Stimulated activated CD8-positive, alpha-beta memory T cell treated with anti-CD3 and anti-CD28 coated beads, Interleukin-7, amount 100 ng/mL, for 4 hours (primary cell): ENCODE results near the gene SCAMP1.

Source experiments
- DNase-seq, 2 donors: peaks; one replicate each; pipeline ENCODE4 v3.0.0-alpha.2; 2020; ENCODE audit warnings: low read depth in 2 of 2

SCAMP1 gene

DNA sequence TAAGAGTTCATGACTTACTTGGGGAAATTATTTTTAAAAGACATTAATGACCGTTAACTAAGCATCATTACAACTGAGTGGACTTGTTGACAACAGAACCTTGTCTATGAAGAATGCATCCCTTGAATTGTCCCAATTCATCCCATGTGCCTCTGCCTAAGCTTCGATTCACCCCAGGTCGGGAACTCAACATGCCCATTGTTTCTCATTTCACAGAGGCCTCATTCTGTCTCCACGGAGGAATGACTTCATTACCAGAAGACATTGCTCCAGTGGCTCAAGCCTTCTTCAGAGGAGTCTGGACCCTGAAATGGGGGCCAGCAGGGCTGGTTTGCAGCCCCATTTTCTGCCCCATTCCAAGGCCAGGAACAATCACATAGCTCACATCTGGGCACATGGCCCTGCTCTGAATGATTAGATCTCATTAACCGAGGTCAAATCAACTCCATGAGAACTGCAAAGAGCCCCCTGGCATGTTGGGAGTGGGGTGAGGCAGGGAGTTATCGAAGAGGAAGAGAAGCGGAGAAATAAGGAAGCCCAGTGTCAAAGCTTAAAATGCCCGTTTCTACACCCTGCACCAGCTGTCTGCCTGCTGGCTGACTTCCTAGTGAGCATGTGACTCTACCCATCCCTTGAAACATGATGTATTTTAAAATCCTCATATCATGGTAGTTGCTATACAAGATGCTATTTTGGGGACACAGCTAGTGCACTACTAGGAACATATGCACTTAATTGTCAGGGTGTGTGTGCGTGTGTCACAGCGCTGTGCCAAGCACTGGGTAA is 150.9 kb downstream of the SCAMP1 start:
- DNase-seq: no peak

DNA sequence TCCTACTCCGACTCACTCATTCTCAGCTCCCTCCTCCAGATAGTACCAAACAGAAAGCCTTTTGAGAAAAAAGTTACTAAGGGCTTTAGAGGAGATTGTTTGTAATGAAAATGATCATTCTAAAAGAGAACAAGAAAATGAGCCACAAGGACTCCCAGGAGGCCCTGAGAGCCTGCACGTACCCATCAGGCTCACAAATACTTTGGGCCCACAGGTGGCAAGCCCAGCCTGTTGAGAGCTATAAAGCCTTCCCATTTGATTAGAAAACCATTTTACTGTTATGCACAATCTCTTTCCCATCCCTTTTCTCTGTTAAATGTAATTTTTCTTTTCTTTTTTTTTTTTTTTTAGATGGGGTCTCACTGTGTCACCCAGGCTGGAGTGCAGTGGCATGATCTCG is 152.0 kb downstream of the SCAMP1 start:
- no peak for DNase-seq

DNA sequence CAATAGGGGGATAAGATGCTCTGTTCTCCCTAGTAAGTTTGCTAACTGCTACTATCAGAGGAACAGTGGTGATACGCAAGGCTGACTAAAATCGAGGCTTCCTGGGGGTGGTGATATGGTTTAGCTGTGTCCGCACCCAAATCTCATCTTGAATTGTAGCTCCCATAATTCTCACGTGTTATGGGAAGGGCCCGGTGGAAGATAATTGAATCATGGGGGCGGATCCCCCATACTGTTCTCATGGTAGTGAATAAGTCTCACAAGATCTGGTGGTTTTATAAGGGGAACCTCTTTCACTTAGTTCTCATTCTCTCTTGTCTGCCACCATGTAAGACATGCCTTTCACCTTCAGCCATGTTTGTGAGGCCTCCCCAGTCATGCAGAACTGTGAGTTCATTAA is 153.0 kb downstream of the SCAMP1 start:
- DNase-seq: no peak

DNA sequence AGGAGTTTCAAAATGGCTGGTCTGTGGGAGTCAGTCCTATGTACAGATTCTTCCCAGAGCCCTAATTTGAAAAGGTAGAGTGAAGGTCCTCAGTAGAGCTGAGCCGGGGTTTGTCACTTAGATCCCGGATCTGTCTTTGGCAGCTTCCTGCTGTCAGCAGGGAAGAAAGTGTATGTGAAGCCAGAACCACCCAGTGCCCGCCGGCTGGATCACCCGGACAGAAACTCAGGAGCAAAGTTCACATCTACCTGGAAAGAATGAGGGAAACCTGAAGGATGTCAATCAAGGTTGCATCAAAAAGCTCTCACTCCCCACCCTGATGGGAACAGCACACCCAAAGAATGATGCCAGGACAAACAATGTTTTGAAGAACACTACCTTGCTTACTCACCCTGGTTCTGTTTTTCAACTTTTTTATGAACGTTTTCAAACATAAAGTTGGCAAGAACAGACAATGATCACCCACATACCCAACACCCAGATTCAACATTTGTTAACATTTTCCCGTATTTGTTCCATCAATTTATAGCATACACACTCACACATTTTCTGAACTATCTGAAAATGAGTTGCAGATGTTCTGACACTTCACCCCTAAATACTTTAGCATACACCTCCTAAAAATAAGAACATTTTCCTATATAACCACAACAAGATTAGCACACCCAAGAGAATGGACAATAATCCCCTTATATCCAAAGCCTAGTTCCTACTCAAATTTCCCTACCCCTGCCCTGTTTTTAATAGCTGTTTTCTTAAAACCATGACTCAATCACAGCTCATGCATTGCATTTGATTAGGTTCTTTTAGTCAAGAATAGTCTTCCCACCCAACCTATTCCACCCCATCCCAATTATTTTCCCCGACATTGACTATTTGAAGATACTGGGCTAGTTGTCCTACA is 154.3 kb downstream of the SCAMP1 start:
- DNase-seq: no peak

DNA sequence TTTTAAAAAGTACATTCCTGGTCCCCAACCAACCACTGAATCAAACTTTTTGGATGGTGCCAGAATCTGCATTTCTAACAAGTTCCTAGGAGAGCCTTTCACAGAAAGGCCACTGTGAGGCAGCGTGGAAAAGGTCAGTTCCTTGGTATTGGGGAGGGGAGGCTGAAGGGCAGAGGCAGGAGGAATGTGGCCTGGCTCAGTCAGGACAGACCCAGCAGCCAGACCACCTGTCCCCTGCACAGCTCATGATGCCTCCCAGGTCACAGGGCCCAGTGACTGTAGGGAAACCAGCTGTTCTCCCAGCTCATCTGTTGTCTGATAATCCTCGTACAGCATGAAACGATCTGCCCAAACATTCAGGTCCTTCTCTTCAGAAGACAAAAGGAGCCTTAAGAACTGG is 155.3 kb downstream of the SCAMP1 start:
- DNase-seq: no peak

DNA sequence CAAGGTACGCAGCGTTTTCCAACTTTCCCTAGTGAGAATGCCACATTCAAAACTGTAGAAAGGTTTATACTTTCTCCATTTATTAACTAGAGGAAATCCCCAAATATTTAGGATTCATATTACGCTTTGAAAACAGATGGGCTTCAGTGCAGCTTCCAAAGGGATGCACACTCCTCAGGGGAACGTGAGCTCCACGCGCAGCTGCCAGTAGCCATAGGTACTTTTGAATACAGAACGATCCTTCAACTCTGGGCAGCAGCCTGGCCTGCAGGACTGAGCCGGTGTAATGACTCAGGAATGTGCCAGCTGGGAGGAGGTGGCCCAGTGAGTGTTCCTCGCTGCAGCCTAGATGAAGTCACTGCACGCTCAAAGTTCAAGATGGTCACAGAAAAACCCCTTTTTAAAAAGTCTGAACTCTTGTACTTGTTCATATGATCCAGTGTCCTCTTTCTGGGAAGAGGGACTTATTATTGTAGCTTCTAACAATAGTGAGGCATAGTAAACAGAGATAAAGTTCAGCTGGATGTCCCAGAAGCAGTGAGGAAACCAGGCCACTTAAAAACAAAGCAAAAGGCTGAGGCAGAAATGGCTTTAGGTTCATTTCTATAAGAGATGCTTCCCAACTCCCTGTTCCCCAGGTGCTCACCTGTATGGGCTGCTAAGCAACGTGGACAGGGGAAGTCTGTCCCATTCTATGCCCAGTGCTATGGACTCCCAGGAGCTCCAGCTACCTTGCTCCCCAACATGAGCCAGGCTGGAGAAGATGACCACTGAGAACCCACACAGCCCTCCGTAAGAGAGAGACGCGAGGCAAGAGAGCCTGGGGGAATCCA is 158.2 kb downstream of the SCAMP1 start:
- no peak for DNase-seq

DNA sequence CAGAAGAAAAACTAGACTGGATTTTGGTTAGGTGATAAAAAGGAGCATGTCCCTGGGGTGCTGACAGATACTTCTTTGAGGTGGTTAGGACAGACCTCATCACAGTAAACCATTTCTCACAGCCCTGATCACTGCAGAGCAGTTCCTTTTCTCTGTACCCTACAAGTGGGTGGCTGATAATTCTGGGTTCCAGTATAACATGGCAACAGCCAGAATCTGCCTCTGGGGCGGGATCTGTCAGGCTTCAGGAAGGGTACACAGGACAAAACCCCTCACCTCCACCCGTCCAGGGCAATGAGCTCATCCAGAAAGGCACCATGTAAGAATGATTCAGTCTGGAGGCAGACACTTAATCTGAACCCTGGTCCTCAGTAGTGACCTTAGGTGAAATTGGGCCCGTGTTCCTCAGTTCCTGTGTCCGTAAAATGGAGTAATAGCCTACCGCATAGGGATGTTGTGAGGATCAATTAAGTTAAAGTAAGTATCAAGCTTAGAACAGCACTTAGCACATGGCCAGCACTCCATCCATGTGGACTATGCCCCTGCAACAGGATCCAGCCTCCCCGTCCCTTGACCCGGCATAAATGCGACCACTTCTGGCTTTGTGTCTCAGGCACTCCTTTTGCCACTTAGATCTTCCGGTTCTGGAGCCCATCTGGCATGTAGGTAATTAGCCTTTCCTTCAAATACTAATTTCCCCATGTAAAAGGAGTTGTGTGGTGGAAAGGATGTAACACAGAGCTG is 159.0 kb downstream of the SCAMP1 start:
- DNase-seq: no peak

DNA sequence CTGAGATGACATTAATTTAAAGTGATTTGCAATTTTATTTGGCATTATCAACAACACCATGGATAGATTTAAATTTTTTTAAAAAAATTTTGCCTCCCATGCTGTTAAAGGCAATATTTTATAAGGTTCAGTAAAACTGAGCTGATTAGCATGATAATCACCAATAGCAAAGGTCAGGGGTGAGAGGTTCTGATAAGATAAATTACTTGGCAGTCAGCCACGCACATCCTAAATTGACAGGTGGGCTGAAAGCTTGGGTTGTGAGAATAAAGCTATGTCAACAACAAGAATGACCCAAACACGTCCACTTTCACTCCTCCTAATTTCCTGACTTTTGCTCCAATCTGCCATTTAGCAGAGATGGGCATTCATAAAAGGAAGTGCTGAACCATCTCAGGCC is 161.0 kb downstream of the SCAMP1 start:
- DNase-seq: no peak

DNA sequence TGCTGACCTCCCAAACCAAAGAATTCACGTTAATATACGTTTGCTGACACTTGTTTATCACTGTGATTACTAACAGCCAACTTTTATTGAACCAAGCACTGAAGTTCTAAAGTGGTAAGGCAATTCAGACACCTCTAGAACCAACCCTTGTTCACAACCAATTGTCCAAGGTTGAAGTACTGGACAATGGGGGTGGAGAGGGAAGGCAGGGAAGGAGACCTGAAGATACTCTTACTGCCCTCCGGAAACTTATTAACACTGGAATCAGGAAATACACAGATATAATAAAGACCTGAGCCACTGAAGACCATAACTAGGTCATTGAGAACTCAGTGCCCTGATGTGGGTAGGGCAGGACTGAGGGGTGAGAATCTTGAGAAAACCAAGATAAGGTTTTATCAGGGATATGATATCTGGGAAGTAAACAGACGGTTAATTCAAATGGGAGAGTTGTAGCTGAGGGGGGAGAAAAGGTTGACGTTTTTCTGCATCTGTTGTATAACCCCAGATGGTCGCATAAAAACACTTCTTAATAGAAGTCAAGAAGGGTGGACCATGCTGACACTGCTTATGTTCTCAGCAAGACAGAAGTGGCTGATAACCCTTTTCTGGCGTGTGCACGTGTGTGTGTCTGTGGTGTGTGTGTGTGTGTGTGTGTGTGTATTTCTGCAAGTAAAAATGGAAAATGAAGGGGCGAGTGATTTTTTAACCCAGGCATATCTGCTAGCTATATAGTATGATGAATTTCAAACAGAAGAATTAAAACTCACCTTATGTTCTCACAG is 162.3 kb downstream of the SCAMP1 start:
- DNase-seq: no peak

DNA sequence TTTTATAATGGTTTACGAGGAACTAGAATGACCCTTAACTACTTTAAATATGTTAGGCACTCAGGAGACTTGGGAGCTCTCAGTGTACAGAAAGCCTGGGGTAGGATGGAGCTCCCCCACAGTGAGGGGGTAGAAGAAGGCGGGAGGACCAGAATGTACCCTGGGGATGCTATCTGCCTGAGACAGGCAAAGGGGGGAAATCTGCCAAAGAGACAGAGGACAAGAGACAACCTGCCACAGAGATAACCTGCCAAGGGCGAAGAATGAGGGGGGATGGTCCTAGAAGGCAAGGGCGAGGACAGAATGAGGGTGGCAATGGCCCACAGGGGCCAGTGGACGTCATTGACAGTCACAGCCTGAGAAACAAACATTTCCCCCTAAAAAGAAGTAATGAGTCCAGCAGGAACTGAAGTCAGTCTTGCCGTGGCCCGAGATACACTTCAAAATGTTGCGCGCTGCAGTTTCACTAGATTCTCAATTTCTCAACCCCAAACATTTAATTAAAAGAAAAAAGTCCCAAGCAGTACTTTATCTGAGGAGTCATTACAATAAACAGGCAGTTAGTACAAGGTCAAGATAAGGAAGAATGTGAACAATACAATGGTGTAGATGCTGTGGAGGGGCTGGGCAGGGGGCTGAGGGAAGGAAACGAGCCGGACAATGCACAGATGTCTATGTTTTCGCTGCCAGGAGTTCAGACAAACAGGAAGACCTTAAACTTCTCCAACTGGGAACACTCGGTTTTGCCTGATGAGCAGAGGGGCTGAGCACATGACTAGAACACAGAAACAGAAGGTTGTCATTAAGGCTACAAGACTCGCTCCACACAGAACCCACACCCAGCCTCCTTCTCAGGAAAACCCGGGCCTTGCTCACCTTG is 163.1 kb downstream of the SCAMP1 start:
- no peak for DNase-seq

DNA sequence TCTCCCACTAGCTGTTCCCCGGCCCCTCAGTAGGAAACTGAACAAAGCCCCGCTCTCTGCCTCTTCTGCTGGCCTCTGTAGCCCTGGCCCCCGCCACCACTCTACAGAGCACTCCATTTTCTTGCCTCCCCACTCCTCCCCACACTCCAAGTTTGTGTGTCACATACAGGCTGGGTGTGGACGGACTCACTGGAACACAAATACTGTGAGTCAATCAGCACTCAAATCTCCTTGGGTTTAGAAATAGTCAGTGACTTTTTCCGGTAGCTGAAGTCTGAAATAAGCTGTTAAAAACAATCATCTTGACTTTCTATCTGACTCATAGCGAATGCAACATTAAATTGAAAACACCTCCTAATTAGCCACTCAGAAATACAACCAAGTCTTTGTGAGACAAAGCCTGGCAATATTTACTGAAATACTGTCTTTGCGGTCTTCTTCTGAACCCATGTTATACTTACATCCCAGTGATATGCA is 165.7 kb downstream of the SCAMP1 start:
- no peak for DNase-seq

DNA sequence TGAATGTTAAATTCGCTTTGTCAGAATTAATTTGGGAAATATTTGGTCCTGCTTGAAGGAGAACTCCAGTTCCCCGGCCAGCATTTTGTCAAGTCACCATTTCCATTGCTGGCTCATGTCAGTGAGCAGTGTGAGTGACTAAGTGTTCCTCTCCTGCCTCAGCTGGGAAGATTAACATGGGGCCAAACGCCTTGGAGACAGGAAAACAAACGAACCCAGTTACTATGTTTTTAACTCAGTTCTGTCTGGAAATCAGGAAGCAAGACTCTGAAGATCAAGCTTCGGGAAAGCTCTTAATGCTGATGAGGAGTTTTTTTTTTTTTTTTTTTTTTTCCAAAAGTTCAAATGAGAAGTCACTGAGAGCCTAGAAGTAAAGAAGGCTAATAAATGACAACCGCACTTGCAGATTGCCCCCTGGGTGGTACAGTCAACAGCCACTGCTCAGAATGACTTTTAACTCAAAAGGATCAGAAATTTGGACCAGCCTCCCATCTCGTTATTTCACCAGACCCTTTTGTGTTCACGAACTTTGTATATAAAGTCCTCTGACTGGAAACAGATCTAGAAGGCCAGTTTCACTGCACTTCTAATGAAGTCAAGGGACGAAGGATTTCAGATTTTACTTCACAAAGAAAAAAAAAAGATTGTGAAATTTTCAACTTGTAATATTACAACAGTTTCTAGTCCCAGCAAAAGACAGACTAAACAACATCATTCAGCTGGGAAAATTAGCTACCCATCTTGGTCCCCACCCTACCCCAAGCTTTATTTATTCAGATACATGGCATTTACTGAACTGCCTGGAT is 166.8 kb downstream of the SCAMP1 start:
- DNase-seq: no peak

DNA sequence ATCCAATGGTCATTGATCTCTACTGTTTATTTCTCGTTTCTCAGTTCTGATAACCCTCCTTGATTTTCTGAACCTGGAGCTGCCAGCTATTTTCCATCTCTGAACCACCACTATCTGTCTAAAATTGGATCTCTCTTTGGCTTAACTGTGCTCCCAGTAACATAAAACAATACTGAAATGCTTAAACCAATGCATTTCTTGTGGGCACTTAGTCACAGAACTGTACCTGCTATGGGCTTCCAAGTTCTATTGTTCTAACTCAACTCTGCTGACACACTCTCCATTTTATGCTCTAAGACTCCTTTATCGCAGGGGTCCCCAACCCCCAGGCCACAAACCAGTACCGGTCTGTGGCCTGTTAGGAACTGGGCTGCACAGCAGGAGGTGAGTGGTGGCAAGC is 167.5 kb downstream of the SCAMP1 start:
- no peak for DNase-seq
